Kidney epithelial cell (primary cell): ENCODE data around the gene EVL. TPM values are rescaled to one million over a fixed set of nuclear protein-coding genes. Genes with fewer than 3 reads are reported as not detected.
"Not testable (repeated sequence)": the region's sequence is repeated elsewhere in the genome, so short reads cannot be mapped to it uniquely, and the experiment has no call there.

Source experiments
- DNase-seq: peaks from one replicate; pipeline ENCODE4 v3.0.0-alpha.2; 2010; ENCODE audit warnings: low read depth
- H3K27me3 ChIP-seq: 2 replicates; pipeline ENCODE4 v1.6.0; 2011; ENCODE audit warnings: low read length; ENCODE audit not compliant: control insufficient read depth, insufficient read depth
- H3K36me3 ChIP-seq: 2 replicates; pipeline ENCODE4 v1.5.1; 2011; ENCODE audit warnings: low read length; ENCODE audit not compliant: control insufficient read depth, insufficient read depth
- H3K4me3 ChIP-seq: 2 replicates; pipeline ENCODE4 v1.5.1; 2011; ENCODE audit warnings: low read depth, mild to moderate bottlenecking, control low read depth, low read length
- CTCF ChIP-seq: IDR thresholded peaks from 2 replicates; pipeline ENCODE4 v1.5.1; 2011; ENCODE audit warnings: mild to moderate bottlenecking, moderate library complexity, low read length, control low read depth, inconsistent platforms; ENCODE audit not compliant: insufficient read depth, poor library complexity, severe bottlenecking
- total RNA-seq: library from RNA; depleted of rRNA; stranded (reverse); fragments of >200 nt; gene quantifications from 2 replicates; pipeline ENCODE4 v1.2.3, GENCODE V29; 2015

Gene EVL
- total RNA-seq, 1 donor from 2014 or later, result 42.4 TPM

- no peak for TF ChIP-seq CTCF
- Histone ChIP-seq H3K4me3 (no peak overlapping the region), H3K27me3 (peaks cover 20% of the 10 kb centered on the region), H3K36me3 (no peaks in the 10 kb centered on the region)
- DNase-seq, result no peak
Measured at GRCh38 chr14:100168506-100168905, 103.3 kb downstream of the EVL start.

- Histone ChIP-seq H3K27me3 (peaks cover 20% of the 10 kb centered on the region), H3K36me3 (no peaks in the 10 kb centered on the region), H3K4me3 (no peak overlapping the region)
- TF ChIP-seq CTCF, result no peak
- no peak for DNase-seq
Measured at GRCh38 chr14:100170880-100171279, 105.7 kb downstream of the EVL start.

GRCh38 chr14:100172811-100173210, 107.6 kb downstream of the EVL start:
- Histone ChIP-seq H3K27me3 (peaks cover 15% of the 10 kb centered on the region), H3K36me3 (no peaks in the 10 kb centered on the region), H3K4me3 (no peak overlapping the region)
- no peak for TF ChIP-seq CTCF
- no peak for DNase-seq

- no peak overlapping the region for H3K4me3 ChIP-seq
- DNase-seq, result no peak
- no peak for TF ChIP-seq CTCF
- H3K36me3 ChIP-seq, result no peaks in the 10 kb centered on the region
- H3K27me3 ChIP-seq, result peaks cover 15% of the 10 kb centered on the region
Measured at GRCh38 chr14:100173353-100173752, 108.1 kb downstream of the EVL start.

- no peak for DNase-seq
- Histone ChIP-seq H3K36me3 (no peaks in the 10 kb centered on the region), H3K4me3 (no peak overlapping the region), H3K27me3 (peaks cover 11% of the 10 kb centered on the region)
- no peak for TF ChIP-seq CTCF
Measured at GRCh38 chr14:100176811-100177327, 111.6 kb downstream of the EVL start.

- no peak for DNase-seq
- H3K27me3 ChIP-seq, result peaks cover 8% of the 10 kb centered on the region
- no peaks in the 10 kb centered on the region for H3K36me3 ChIP-seq
- no peak for TF ChIP-seq CTCF
- no peak overlapping the region for H3K4me3 ChIP-seq
Measured at GRCh38 chr14:100178691-100179090, 113.5 kb downstream of the EVL start.

- not testable (repeated sequence) for H3K27me3 ChIP-seq, H3K36me3 ChIP-seq, DNase-seq, H3K4me3 ChIP-seq
Measured at GRCh38 chr14:100180671-100181070, 115.4 kb downstream of the EVL start.

- not testable (repeated sequence) for H3K4me3 ChIP-seq, DNase-seq, H3K36me3 ChIP-seq, H3K27me3 ChIP-seq
Measured at GRCh38 chr14:100181876-100182551, 116.8 kb downstream of the EVL start.
